HEK293 (cell line): Measurements from ENCODE around the gene SLC39A11.

ENCODE experiments used
- BCL11B ChIP-seq: fragments of 450-650 bp; formaldehyde crosslinking; IDR thresholded peaks from 2 replicates; pipeline ENCODE4 v1.5.1; 2016; ENCODE audit warnings: low read depth, missing biosample characterization, missing genetic modification characterization
- GLI4 ChIP-seq: fragments of 450-650 bp; formaldehyde crosslinking; IDR thresholded peaks from 2 replicates; pipeline ENCODE4 v1.5.1; 2016; ENCODE audit warnings: missing biosample characterization, missing genetic modification characterization
- GLIS1 ChIP-seq: fragments of 450-650 bp; formaldehyde crosslinking; IDR thresholded peaks from 2 replicates; pipeline ENCODE4 v1.5.1; 2016; ENCODE audit warnings: missing biosample characterization, missing genetic modification characterization
- HOXA7 ChIP-seq: sonication (generic); formaldehyde crosslinking; IDR thresholded peaks from 2 replicates; pipeline ENCODE4 v1.8.1; 2022; ENCODE audit warnings: missing genetic modification reagents, borderline replicate concordance
- KLF16 ChIP-seq: fragments of 450-650 bp; formaldehyde crosslinking; IDR thresholded peaks from 2 replicates; pipeline ENCODE4 v1.5.1; 2017; ENCODE audit warnings: missing biosample characterization, missing genetic modification characterization
- MEIS1 ChIP-seq: sonication (generic); formaldehyde crosslinking; IDR thresholded peaks from 2 replicates; pipeline ENCODE4 v1.8.1; 2022; ENCODE audit warnings: missing genetic modification reagents, mild to moderate bottlenecking, borderline replicate concordance
- MZF1 ChIP-seq: fragments of 450-650 bp; formaldehyde crosslinking; IDR thresholded peaks from 2 replicates; pipeline ENCODE4 v1.5.1; 2017; ENCODE audit warnings: missing biosample characterization, missing genetic modification characterization, borderline replicate concordance
- REPIN1 ChIP-seq: fragments of 450-650 bp; formaldehyde crosslinking; IDR thresholded peaks from 2 replicates; pipeline ENCODE4 v1.5.1; 2017; ENCODE audit warnings: missing biosample characterization, missing genetic modification characterization, low read depth
- SP7 ChIP-seq: fragments of 450-650 bp; formaldehyde crosslinking; IDR thresholded peaks from 2 replicates; pipeline ENCODE4 v1.5.1; 2016; ENCODE audit warnings: missing biosample characterization, missing genetic modification characterization
- TRIM28 ChIP-seq: IDR thresholded peaks from 2 replicates; pipeline ENCODE4 v1.6.1; 2011; ENCODE audit warnings: low read length, control low read depth, borderline replicate concordance
- ZFP69B ChIP-seq: fragments of 450-650 bp; formaldehyde crosslinking; IDR thresholded peaks from 2 replicates; pipeline ENCODE4 v1.5.1; 2016; ENCODE audit warnings: missing biosample characterization, missing genetic modification characterization
- ZNF24 ChIP-seq: fragments of 450-650 bp; formaldehyde crosslinking; IDR thresholded peaks from 2 replicates; pipeline ENCODE4 v1.5.1; 2016; ENCODE audit warnings: missing biosample characterization, missing genetic modification characterization
- ZNF266 ChIP-seq: fragments of 450-650 bp; formaldehyde crosslinking; IDR thresholded peaks from 2 replicates; pipeline ENCODE4 v1.5.1; 2016; ENCODE audit warnings: missing biosample characterization, missing genetic modification characterization, low read depth
- ZNF292 ChIP-seq: fragments of 450-650 bp; formaldehyde crosslinking; IDR thresholded peaks from 2 replicates; pipeline ENCODE4 v1.5.1; 2016; ENCODE audit warnings: low read depth, missing biosample characterization, missing genetic modification characterization, borderline replicate concordance
- ZNF324 ChIP-seq: fragments of 450-650 bp; formaldehyde crosslinking; IDR thresholded peaks from 2 replicates; pipeline ENCODE4 v1.5.1; 2016; ENCODE audit warnings: missing biosample characterization, missing genetic modification characterization
- ZNF426 ChIP-seq: fragments of 450-650 bp; formaldehyde crosslinking; IDR thresholded peaks from 2 replicates; pipeline ENCODE4 v1.5.1; 2017; ENCODE audit warnings: missing biosample characterization, missing genetic modification characterization, mild to moderate bottlenecking, inconsistent platforms, moderate library complexity
- ZNF48 ChIP-seq: fragments of 450-650 bp; formaldehyde crosslinking; IDR thresholded peaks from 2 replicates; pipeline ENCODE4 v1.5.1; 2016; ENCODE audit warnings: missing biosample characterization, missing genetic modification characterization
- ZNF488 ChIP-seq: fragments of 450-650 bp; formaldehyde crosslinking; IDR thresholded peaks from 2 replicates; pipeline ENCODE4 v1.5.1; 2016; ENCODE audit warnings: missing biosample characterization, missing genetic modification characterization
- ZNF501 ChIP-seq: fragments of 450-650 bp; formaldehyde crosslinking; IDR thresholded peaks from 2 replicates; pipeline ENCODE4 v1.5.1; 2016; ENCODE audit warnings: missing biosample characterization, missing genetic modification characterization
- ZNF514 ChIP-seq: fragments of 450-650 bp; formaldehyde crosslinking; IDR thresholded peaks from 2 replicates; pipeline ENCODE4 v1.5.1; 2016; ENCODE audit warnings: missing biosample characterization, missing genetic modification characterization
- ZNF521 ChIP-seq: fragments of 450-650 bp; formaldehyde crosslinking; IDR thresholded peaks from 2 replicates; pipeline ENCODE4 v1.5.1; 2017; ENCODE audit warnings: missing biosample characterization, mild to moderate bottlenecking, missing genetic modification characterization
- ZNF621 ChIP-seq: fragments of 450-650 bp; formaldehyde crosslinking; IDR thresholded peaks from 2 replicates; pipeline ENCODE4 v1.5.1; 2017; ENCODE audit warnings: missing biosample characterization, missing genetic modification characterization
- ZNF660 ChIP-seq: fragments of 450-650 bp; IDR thresholded peaks from 2 replicates; pipeline ENCODE4 v1.5.1; 2018; ENCODE audit warnings: missing biosample characterization, mild to moderate bottlenecking, missing genetic modification characterization
- ZNF704 ChIP-seq: fragments of 450-650 bp; formaldehyde crosslinking; IDR thresholded peaks from 2 replicates; pipeline ENCODE4 v1.5.1; 2016; ENCODE audit warnings: missing biosample characterization, missing genetic modification characterization
- ZSCAN23 ChIP-seq: fragments of 450-650 bp; formaldehyde crosslinking; IDR thresholded peaks from 2 replicates; pipeline ENCODE4 v1.5.1; 2016; ENCODE audit warnings: missing biosample characterization, missing genetic modification characterization
- TF ChIP-seq, protein P1 (sequence below): fragments of 450-650 bp; formaldehyde crosslinking; IDR thresholded peaks from 2 replicates; pipeline ENCODE4 v1.5.1; 2017; ENCODE audit warnings: missing biosample characterization, missing genetic modification characterization
- TF ChIP-seq, protein P2 (sequence below): fragments of 450-650 bp; formaldehyde crosslinking; IDR thresholded peaks from 2 replicates; pipeline ENCODE4 v1.5.1; 2016; ENCODE audit warnings: missing biosample characterization, missing genetic modification characterization
- TF ChIP-seq, protein P3 (sequence below): fragments of 450-650 bp; formaldehyde crosslinking; IDR thresholded peaks from 2 replicates; pipeline ENCODE4 v1.5.1; 2016; ENCODE audit warnings: missing biosample characterization, missing genetic modification characterization
- TF ChIP-seq, protein P4 (sequence below): fragments of 450-650 bp; formaldehyde crosslinking; IDR thresholded peaks from 2 replicates; pipeline ENCODE4 v1.5.1; 2016; ENCODE audit warnings: missing biosample characterization, missing genetic modification characterization
- TF ChIP-seq, protein P5 (sequence below): fragments of 450-650 bp; formaldehyde crosslinking; IDR thresholded peaks from 2 replicates; pipeline ENCODE4 v1.5.1; 2016; ENCODE audit warnings: missing biosample characterization, missing genetic modification characterization

The SLC39A11 gene

GRCh38 chr17:72683506-72684404 is 408.7 kb downstream of the SLC39A11 start (continued):
- TF ChIP-seq, protein P1, sequence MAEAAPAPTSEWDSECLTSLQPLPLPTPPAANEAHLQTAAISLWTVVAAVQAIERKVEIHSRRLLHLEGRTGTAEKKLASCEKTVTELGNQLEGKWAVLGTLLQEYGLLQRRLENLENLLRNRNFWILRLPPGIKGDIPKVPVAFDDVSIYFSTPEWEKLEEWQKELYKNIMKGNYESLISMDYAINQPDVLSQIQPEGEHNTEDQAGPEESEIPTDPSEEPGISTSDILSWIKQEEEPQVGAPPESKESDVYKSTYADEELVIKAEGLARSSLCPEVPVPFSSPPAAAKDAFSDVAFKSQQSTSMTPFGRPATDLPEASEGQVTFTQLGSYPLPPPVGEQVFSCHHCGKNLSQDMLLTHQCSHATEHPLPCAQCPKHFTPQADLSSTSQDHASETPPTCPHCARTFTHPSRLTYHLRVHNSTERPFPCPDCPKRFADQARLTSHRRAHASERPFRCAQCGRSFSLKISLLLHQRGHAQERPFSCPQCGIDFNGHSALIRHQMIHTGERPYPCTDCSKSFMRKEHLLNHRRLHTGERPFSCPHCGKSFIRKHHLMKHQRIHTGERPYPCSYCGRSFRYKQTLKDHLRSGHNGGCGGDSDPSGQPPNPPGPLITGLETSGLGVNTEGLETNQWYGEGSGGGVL (tag by site-specific recombination) = peak; percentile 51
- TF ChIP-seq GLIS1 (tag by site-specific recombination) (peak; percentile 96), ZNF48 (tag by site-specific recombination) (no peak), TRIM28 (peak; percentile 96), ZNF266 (tag by site-specific recombination) (no peak), BCL11B (no peak), HOXA7 (CRISPR knock-in tag) (no peak), ZNF514 (no peak), ZFP69B (tag by site-specific recombination) (peak; percentile 91), ZNF660 (no peak; the same call in 1 of the 2 replicates), ZNF488 (tag by site-specific recombination) (no peak), MEIS1 (no peak), ZNF24 (tag by site-specific recombination) (no peak; the same call in 1 of the 2 replicates), GLI4 (no peak), KLF16 (tag by site-specific recombination) (no peak), ZNF621 (tag by site-specific recombination) (no peak), REPIN1 (tag by site-specific recombination) (no peak), ZNF426 (tag by site-specific recombination) (no peak), ZNF521 (tag by site-specific recombination) (no peak), MZF1 (tag by site-specific recombination) (peak; percentile 6; the same call in 1 of the 2 replicates), ZNF292 (no peak), ZNF501 (tag by site-specific recombination) (no peak), ZNF704 (no peak), ZNF324 (tag by site-specific recombination) (peak; percentile 58; the same call in 1 of the 2 replicates), SP7 (tag by site-specific recombination) (peak; percentile 70), ZSCAN23 (tag by site-specific recombination) (no peak)
- TF ChIP-seq, protein P2, sequence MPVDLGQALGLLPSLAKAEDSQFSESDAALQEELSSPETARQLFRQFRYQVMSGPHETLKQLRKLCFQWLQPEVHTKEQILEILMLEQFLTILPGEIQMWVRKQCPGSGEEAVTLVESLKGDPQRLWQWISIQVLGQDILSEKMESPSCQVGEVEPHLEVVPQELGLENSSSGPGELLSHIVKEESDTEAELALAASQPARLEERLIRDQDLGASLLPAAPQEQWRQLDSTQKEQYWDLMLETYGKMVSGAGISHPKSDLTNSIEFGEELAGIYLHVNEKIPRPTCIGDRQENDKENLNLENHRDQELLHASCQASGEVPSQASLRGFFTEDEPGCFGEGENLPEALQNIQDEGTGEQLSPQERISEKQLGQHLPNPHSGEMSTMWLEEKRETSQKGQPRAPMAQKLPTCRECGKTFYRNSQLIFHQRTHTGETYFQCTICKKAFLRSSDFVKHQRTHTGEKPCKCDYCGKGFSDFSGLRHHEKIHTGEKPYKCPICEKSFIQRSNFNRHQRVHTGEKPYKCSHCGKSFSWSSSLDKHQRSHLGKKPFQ = peak; percentile 42; the same call in 1 of the 2 replicates
- TF ChIP-seq, protein P3, sequence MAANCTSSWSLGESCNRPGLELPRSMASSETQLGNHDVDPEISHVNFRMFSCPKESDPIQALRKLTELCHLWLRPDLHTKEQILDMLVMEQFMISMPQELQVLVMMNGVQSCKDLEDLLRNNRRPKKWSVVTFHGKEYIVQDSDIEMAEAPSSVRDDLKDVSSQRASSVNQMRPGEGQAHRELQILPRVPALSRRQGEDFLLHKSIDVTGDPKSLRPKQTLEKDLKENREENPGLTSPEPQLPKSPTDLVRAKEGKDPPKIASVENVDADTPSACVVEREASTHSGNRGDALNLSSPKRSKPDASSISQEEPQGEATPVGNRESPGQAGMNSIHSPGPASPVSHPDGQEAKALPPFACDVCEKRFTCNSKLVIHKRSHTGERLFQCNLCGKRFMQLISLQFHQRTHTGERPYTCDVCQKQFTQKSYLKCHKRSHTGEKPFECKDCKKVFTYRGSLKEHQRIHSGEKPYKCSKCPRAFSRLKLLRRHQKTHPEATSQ (tag by site-specific recombination) = no peak
- TF ChIP-seq, protein P4, sequence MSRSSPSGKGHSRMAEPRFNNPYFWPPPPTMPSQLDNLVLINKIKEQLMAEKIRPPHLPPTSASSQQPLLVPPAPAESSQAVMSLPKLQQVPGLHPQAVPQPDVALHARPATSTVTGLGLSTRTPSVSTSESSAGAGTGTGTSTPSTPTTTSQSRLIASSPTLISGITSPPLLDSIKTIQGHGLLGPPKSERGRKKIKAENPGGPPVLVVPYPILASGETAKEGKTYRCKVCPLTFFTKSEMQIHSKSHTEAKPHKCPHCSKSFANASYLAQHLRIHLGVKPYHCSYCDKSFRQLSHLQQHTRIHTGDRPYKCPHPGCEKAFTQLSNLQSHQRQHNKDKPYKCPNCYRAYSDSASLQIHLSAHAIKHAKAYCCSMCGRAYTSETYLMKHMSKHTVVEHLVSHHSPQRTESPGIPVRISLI (tag by site-specific recombination) = no peak
- TF ChIP-seq, protein P5, sequence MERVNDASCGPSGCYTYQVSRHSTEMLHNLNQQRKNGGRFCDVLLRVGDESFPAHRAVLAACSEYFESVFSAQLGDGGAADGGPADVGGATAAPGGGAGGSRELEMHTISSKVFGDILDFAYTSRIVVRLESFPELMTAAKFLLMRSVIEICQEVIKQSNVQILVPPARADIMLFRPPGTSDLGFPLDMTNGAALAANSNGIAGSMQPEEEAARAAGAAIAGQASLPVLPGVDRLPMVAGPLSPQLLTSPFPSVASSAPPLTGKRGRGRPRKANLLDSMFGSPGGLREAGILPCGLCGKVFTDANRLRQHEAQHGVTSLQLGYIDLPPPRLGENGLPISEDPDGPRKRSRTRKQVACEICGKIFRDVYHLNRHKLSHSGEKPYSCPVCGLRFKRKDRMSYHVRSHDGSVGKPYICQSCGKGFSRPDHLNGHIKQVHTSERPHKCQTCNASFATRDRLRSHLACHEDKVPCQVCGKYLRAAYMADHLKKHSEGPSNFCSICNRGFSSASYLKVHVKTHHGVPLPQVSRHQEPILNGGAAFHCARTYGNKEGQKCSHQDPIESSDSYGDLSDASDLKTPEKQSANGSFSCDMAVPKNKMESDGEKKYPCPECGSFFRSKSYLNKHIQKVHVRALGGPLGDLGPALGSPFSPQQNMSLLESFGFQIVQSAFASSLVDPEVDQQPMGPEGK (tag by site-specific recombination) = peak; percentile 87
